H1 (cell line): ENCODE measurements around the gene USP3.

Experiments
- CBX5 ChIP-seq: fragments of 300-800, 300-1000 bp; sonication (generic); IDR thresholded peaks from 2 replicates; pipeline ENCODE4 v1.7.1; 2016; ENCODE audit warnings: antibody characterized with exemption, low read length, low read depth
- CBX8 ChIP-seq: fragments of 300-800, 300-1000 bp; sonication (generic); IDR thresholded peaks from 2 replicates; pipeline ENCODE4 v1.7.1; 2016; ENCODE audit warnings: low read depth, low read length, borderline replicate concordance
- CHD1 ChIP-seq: IDR thresholded peaks from 2 replicates; pipeline ENCODE4 v1.6.1; 2012; ENCODE audit warnings: low read depth, low read length, improper control_type of control experiment
- CTCF ChIP-seq, 3 experiments: IDR thresholded peaks; 1 replicate in 2 of 3; 2 replicates in 1 of 3; pipeline versions ENCODE4 v1.5.1 to v1.6.1; 2011; ENCODE audit warnings: low read length in 3 of 3, mild to moderate bottlenecking in 3 of 3, inconsistent platforms in 2 of 3, low read depth in 1 of 3, moderate library complexity in 1 of 3; ENCODE audit not compliant: insufficient read depth in 1 of 3; ENCODE audit errors: control extremely low read depth in 1 of 3
- EZH2 ChIP-seq: fragments of 200-600 bp; sonication (generic); IDR thresholded peaks from 2 replicates; pipeline ENCODE4 v1.7.1; 2012; ENCODE audit warnings: low read depth, mild to moderate bottlenecking, moderate library complexity, low read length, inconsistent platforms; ENCODE audit not compliant: severe bottlenecking
- GTF2F1 ChIP-seq: IDR thresholded peaks from 2 replicates; pipeline ENCODE4 v1.6.1; 2012; ENCODE audit warnings: low read depth, low read length, improper control_type of control experiment, borderline replicate concordance
- SRF ChIP-seq: IDR thresholded peaks from 2 replicates; pipeline ENCODE4 v1.6.1; 2011; ENCODE audit warnings: mild to moderate bottlenecking, low read depth, low read length, moderate library complexity

GRCh38 chr15:63490345-63491034, 13.9 kb upstream of the USP3 start:
- TF ChIP-seq CBX5 (no peak), GTF2F1 (no peak), CBX8 (no peak), CTCF (IDR thresholded peaks at IDR 0.05; ENCODE audit: control extremely low read depth in 1 of 3, insufficient read depth in 1 of 3, low read depth in 1 of 3, low read length in 3 of 3) (no peak), EZH2 (no peak), SRF (no peak), CHD1 (no peak)
